ENCODE results near the gene LCE2C.
"Not testable (repeated sequence)": the region's sequence is repeated elsewhere in the genome, so short reads cannot be mapped to it uniquely, and the experiment has no call there.

DNA sequence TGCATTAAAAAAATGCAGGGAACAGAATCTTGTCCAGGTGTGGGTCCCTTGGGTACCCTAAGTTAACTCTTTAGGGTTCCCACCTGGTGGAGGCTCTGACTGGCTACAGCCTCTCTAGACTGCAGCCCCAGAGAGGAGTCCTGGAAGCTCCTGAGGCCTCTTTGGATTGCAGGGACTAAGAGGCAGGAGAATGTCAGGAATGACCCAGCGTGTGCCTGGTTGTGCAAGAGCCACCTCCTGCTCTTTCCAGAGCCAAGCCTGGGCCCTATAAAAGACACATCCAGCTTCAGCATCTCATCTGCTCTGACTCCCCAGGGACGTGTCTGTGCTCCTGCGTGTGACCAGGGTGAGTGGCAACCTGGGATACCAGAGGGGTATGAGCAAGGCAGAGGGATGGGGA, at the start of gene LCE2C:
- TF ChIP-seq CTCF (IDR thresholded peaks at IDR 0.05; ENCODE audit: low read depth, low read length); POLR2A (IDR thresholded peaks at IDR 0.05; ENCODE audit: extremely low read depth, insufficient read length): not testable (repeated sequence)

All from NB4 (cell line).